Stomach smooth muscle (tissue), 2 donors: ENCODE data around the gene DOCK4.

Experiments used
- H3K27ac ChIP-seq: one replicate; pipeline ENCODE4 v1.7.0; 2013; ENCODE audit warnings: mild to moderate bottlenecking, low read length, inconsistent platforms
- H3K27me3 ChIP-seq, 2 donors: one replicate each; pipeline ENCODE4 v1.7.0; 2013; ENCODE audit warnings: low read length in 2 of 2; ENCODE audit not compliant: insufficient read depth in 2 of 2, control insufficient read depth in 1 of 2
- H3K36me3 ChIP-seq, 2 donors: one replicate each; pipeline ENCODE4 v1.7.0; 2013; ENCODE audit warnings: low read length in 2 of 2; ENCODE audit not compliant: control insufficient read depth in 2 of 2, insufficient read depth in 2 of 2
- H3K4me1 ChIP-seq: one replicate; pipeline ENCODE4 v1.7.0; 2013; ENCODE audit warnings: low read length; ENCODE audit not compliant: control insufficient read depth, insufficient read depth
- H3K4me3 ChIP-seq, 2 donors: one replicate each; pipeline ENCODE4 v1.7.0; 2013; ENCODE audit warnings: low read length in 2 of 2
- H3K9ac ChIP-seq, 2 donors: one replicate each; pipeline ENCODE4 v1.7.0; 2013; ENCODE audit warnings: low read length in 2 of 2, mild to moderate bottlenecking in 1 of 2
- H3K9me3 ChIP-seq, 2 donors: one replicate each; pipeline ENCODE4 v1.7.0; 2013; ENCODE audit warnings: low read length in 2 of 2; ENCODE audit not compliant: control insufficient read depth in 2 of 2
- donor health status: healthy.
- donor health status: Pancreatic carcinoma.

The DOCK4 gene

GRCh38 chr7:111858331-111858730 lies 347.9 kb downstream of the DOCK4 start:
- Histone ChIP-seq H3K9ac (no peak overlapping the region), H3K4me1 (no peaks in the 10 kb centered on the region), H3K9me3 (no peaks in the 10 kb centered on the region), H3K27ac (no peak overlapping the region), H3K4me3 (no peak overlapping the region), H3K36me3 (peaks cover 4 to 9% of the 10 kb centered on the region in 2 donors), H3K27me3 (no peaks in the 10 kb centered on the region)

- Histone ChIP-seq H3K27ac (no peak overlapping the region), H3K4me3 (no peak overlapping the region), H3K9me3 (no peaks in the 10 kb centered on the region), H3K9ac (no peak overlapping the region), H3K36me3 (peaks cover 3 to 9% of the 10 kb centered on the region in 2 donors), H3K27me3 (no peaks in the 10 kb centered on the region), H3K4me1 (no peaks in the 10 kb centered on the region)
Measured at GRCh38 chr7:111855842-111856227, 350.4 kb downstream of the DOCK4 start.

GRCh38 chr7:111855161-111855841 lies 350.9 kb downstream of the DOCK4 start:
- H3K4me3 ChIP-seq: no peak overlapping the region
- H3K27ac ChIP-seq: no peak overlapping the region
- no peaks in the 10 kb centered on the region for H3K9me3 ChIP-seq
- no peaks in the 10 kb centered on the region for H3K4me1 ChIP-seq
- H3K36me3 ChIP-seq: peaks cover 0 to 4% of the 10 kb centered on the region in 2 donors
- H3K27me3 ChIP-seq: no peaks in the 10 kb centered on the region
- no peak overlapping the region for H3K9ac ChIP-seq

GRCh38 chr7:111853201-111853990 lies 352.8 kb downstream of the DOCK4 start:
- H3K27ac ChIP-seq: no peak overlapping the region

GRCh38 chr7:111852081-111852480 lies 354.1 kb downstream of the DOCK4 start:
- Histone ChIP-seq H3K4me1 (no peaks in the 10 kb centered on the region), H3K36me3 (peaks cover 0 to 2% of the 10 kb centered on the region in 2 donors), H3K4me3 (no peak overlapping the region), H3K9me3 (no peaks in the 10 kb centered on the region), H3K27me3 (no peaks in the 10 kb centered on the region), H3K27ac (no peak overlapping the region), H3K9ac (no peak overlapping the region)

More at GRCh38 chr7:111853201-111853990, 352.8 kb downstream of the DOCK4 start:
- no peaks in the 10 kb centered on the region for H3K36me3 ChIP-seq
- no peaks in the 10 kb centered on the region for H3K4me1 ChIP-seq
- H3K4me3 ChIP-seq: no peak overlapping the region
- H3K9me3 ChIP-seq: no peaks in the 10 kb centered on the region
- H3K27me3 ChIP-seq: no peaks in the 10 kb centered on the region
- H3K9ac ChIP-seq: no peak overlapping the region

- no peaks in the 10 kb centered on the region for H3K4me1 ChIP-seq
Measured at GRCh38 chr7:111846898-111847297, 359.3 kb downstream of the DOCK4 start.

GRCh38 chr7:111845853-111846252 lies 360.3 kb downstream of the DOCK4 start:
- no peak overlapping the region for H3K27ac ChIP-seq
- H3K4me1 ChIP-seq: no peaks in the 10 kb centered on the region
- no peaks in the 10 kb centered on the region for H3K9me3 ChIP-seq
- H3K9ac ChIP-seq: no peak overlapping the region
- H3K4me3 ChIP-seq: no peak overlapping the region
- peaks cover 3 to 21% of the 10 kb centered on the region in 2 donors for H3K36me3 ChIP-seq
- no peaks in the 10 kb centered on the region for H3K27me3 ChIP-seq

More at GRCh38 chr7:111846898-111847297, 359.3 kb downstream of the DOCK4 start:
- Histone ChIP-seq H3K4me3 (no peak overlapping the region), H3K9ac (no peak overlapping the region), H3K27ac (no peak overlapping the region), H3K9me3 (no peaks in the 10 kb centered on the region), H3K36me3 (peaks cover 3 to 21% of the 10 kb centered on the region in 2 donors), H3K27me3 (no peaks in the 10 kb centered on the region)

- H3K9me3 ChIP-seq: no peaks in the 10 kb centered on the region
- H3K27me3 ChIP-seq: no peaks in the 10 kb centered on the region
- H3K36me3 ChIP-seq: peaks cover 3 to 21% of the 10 kb centered on the region in 2 donors
- no peak overlapping the region for H3K9ac ChIP-seq
- no peak overlapping the region for H3K4me3 ChIP-seq
- H3K4me1 ChIP-seq: no peaks in the 10 kb centered on the region
- H3K27ac ChIP-seq: no peak overlapping the region
Measured at GRCh38 chr7:111844904-111845671, 361.1 kb downstream of the DOCK4 start.

GRCh38 chr7:111842491-111842890 lies 363.7 kb downstream of the DOCK4 start:
- no peak overlapping the region for H3K27ac ChIP-seq

GRCh38 chr7:111841596-111842205 lies 364.5 kb downstream of the DOCK4 start:
- Histone ChIP-seq H3K36me3 (peaks cover 3 to 19% of the 10 kb centered on the region in 2 donors), H3K9ac (no peak overlapping the region), H3K27ac (no peak overlapping the region), H3K9me3 (no peaks in the 10 kb centered on the region), H3K27me3 (no peaks in the 10 kb centered on the region), H3K4me1 (no peaks in the 10 kb centered on the region), H3K4me3 (no peak overlapping the region)

More at GRCh38 chr7:111842491-111842890, 363.7 kb downstream of the DOCK4 start:
- Histone ChIP-seq H3K36me3 (peaks cover 3 to 19% of the 10 kb centered on the region in 2 donors), H3K4me3 (no peak overlapping the region), H3K9ac (no peak overlapping the region), H3K27me3 (no peaks in the 10 kb centered on the region), H3K9me3 (no peaks in the 10 kb centered on the region), H3K4me1 (no peaks in the 10 kb centered on the region)
